Activated CD8-positive, alpha-beta T cell treated with anti-CD3 and anti-CD28 coated beads, Interleukin-2, amount 10 ng/mL, durations not matched to agents 7 days and 5 days (primary cell): ENCODE measurements around the gene DAPK3. TPM values are rescaled to one million over a fixed set of nuclear protein-coding genes. Genes with fewer than 3 reads are reported as not detected.
A peak's percentile ranks its signal among the peaks of the same experiment; 100 is the strongest.

Experiments used
- ATAC-seq: fragments of 150-1000 bp; cut with Tn5 transposase; one replicate; pipeline ENCODE4 v1.10.0; 2021; ENCODE audit warnings: moderate library complexity
- CTCF ChIA-PET: fragments of 350-600 bp; sonication (Branson Sonifier 250); formaldehyde crosslinking; loops from one replicate; lab custom pipeline; 2021; ENCODE audit warnings: antibody characterized with exemption; lab: Charles Lee
- POLR2A ChIA-PET: fragments of 350-600 bp; sonication (Branson Sonifier 250); formaldehyde crosslinking; loops from one replicate; lab custom pipeline; 2021; ENCODE audit warnings: antibody characterized with exemption; lab: Charles Lee
- DNase-seq: peaks from one replicate; pipeline ENCODE4 v3.0.0-alpha.2; 2020
- H3K27ac Mint-ChIP-seq: one replicate; pipeline ENCODE4 v1.8.0; 2021; ENCODE audit warnings: mild to moderate bottlenecking, mixed read lengths
- H3K27me3 Mint-ChIP-seq: one replicate; pipeline ENCODE4 v1.8.0; 2021; ENCODE audit warnings: low read depth, mixed read lengths
- H3K36me3 Mint-ChIP-seq: one replicate; pipeline ENCODE4 v1.8.0; 2021; ENCODE audit warnings: low read depth, mixed read lengths
- H3K4me1 Mint-ChIP-seq: one replicate; pipeline ENCODE4 v1.8.0; 2021; ENCODE audit warnings: low read depth, mixed read lengths
- H3K4me3 Mint-ChIP-seq: one replicate; pipeline ENCODE4 v1.8.0; 2021; ENCODE audit warnings: mild to moderate bottlenecking, mixed read lengths
- H3K9me3 Mint-ChIP-seq: one replicate; pipeline ENCODE4 v1.8.0; 2022; ENCODE audit warnings: mixed read lengths; ENCODE audit not compliant: insufficient read depth
- total RNA-seq, 2 experiments: library from RNA; stranded (reverse); gene quantifications; one replicate each; pipeline ENCODE4 v1.2.3, GENCODE V29; 2021

DAPK3 gene
- total RNA-seq, 2 experiments from 2014 or later: 43.0 to 44.9 TPM

DNA sequence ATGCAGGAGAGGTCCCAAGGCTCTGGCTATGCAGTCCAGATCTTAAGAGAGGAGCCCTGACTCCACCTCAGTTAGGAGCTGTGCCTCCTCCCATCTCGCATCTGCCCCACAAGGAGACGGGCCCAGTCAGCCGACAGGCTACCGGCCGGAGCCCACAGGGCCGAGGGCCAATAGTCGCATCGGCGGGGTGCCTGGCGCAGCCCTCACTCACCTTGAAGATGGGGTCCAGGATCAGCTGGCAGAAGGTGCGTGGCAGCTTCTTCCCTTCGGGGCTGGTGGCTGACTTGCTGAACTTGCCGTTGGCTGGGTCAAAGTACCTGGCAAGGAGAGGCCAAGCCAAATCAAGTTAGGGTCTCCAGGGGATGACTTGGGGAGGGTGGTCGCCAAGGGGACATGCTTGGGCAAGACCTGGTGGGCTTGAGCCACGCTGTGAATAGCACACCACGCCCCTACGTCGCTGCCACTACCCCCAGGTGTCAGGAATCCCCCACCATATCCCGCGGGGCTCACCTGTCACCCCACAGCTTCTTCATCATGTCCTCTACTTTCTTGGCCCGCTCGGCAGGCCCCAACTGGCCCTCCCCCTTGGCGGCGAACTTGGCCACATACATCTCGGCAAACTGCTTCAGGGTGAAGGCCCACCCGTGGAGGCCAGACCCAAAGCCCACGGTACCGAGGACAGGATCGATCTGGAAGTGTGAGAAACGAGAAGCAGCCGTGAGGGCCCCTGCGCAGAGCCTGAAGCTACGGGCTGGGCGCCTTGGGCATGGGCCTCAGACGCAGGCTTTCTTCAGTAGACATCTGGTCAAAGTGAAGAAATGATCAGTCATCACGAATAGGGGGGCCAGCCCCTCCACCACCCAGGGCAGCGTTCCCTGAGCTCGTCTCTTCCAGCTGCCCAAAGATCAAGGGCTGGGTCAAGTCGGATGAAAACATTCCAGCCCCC is 11.1 kb upstream of the DAPK3 start:
- peaks cover 73% of the 10 kb centered on the region for H3K36me3 Mint-ChIP-seq
- DNase-seq: no peak
- ChIA-PET POLR2A (interaction anchor here (0.6 to 1.8 kb wide), 4 partner anchors 11 to 1920 kb away, joined by 3 to 10 read pairs (median 4); partner anchors contain the start of gene DAPK3), CTCF (no interaction called here)
- H3K4me3 Mint-ChIP-seq: peak overlapping the region; percentile 95
- no peaks in the 10 kb centered on the region for H3K27me3 Mint-ChIP-seq
- no peaks in the 10 kb centered on the region for H3K9me3 Mint-ChIP-seq
- peak overlapping the region; percentile 92 for H3K27ac Mint-ChIP-seq
- peaks cover 45% of the 10 kb centered on the region for H3K4me1 Mint-ChIP-seq
- ATAC-seq: no peak

DNA sequence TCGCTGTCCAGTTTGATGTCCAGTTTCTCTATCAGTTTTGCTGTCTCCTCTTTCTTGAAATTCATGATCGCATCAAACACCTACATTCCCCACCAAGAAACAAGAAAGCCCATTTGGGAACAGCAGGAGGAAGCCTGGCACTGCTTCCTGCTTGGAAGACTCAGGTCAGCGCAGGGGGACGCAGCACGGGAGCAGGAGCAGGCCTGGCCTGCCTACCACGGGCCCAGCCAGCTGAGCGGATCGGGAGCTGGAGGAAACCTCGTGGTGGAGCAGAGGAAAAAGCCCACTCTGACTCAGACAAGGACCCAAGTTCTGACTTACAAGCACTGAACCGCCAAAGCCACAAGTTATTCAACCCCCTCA is 10.5 kb upstream of the DAPK3 start:
- ChIA-PET CTCF (no interaction called here), POLR2A (interaction anchor here (0.8 to 1.8 kb wide), 4 partner anchors 10 to 1920 kb away, joined by 3 to 10 read pairs (median 4); partner anchors contain the start of gene DAPK3)
- Mint-ChIP-seq H3K9me3 (no peaks in the 10 kb centered on the region), H3K4me1 (peaks cover 39% of the 10 kb centered on the region), H3K27me3 (no peaks in the 10 kb centered on the region), H3K27ac (no peak overlapping the region), H3K4me3 (no peak overlapping the region), H3K36me3 (peaks cover 80% of the 10 kb centered on the region)
- DNase-seq (no peak), ATAC-seq (no peak)

DNA sequence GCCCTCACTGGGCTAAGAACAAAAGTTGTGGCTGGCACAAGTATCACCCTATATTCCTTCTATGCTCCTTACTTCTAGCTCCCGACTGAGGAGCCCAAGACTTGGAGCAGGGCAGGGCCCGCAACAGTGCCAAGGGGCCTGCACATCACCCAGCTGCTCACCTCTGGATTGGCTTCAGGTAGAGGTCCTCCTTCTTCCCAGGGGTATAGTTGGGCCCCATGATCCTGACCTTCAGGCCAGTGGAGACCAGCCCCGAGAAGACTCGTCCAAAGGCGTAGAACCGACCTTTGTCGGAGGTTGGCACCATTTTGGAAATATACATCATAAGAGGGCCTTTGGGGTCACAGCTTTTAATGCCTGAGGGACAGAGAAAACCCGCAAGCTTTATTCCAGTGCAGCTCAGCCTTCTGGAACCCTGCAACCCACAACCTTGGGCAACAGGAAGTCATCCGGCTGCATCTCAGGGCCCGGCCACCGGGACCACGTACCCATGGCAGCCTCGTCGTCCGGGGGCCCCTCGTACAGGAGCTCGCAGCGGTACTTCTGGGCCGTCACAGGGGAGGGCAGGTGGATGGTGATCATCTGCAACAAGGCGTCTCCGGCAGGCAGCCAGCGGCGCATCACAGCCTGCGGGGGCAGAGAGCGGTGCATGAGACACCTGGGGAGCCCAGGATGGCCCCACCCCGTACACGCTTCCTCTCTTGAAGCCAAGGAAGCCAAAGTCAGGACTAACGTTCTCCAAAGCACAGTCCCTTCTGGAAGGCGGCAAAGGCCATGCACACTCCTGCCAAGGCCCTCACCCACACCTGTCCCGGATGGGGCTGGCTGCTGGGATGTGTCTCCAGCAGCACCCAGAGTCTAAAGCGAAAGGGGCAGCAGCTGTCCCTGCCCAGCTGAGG is 9.7 kb upstream of the DAPK3 start:
- Mint-ChIP-seq H3K36me3 (peaks cover 86% of the 10 kb centered on the region), H3K4me1 (peaks cover 35% of the 10 kb centered on the region), H3K27ac (no peak overlapping the region), H3K9me3 (no peaks in the 10 kb centered on the region), H3K27me3 (no peaks in the 10 kb centered on the region), H3K4me3 (no peak overlapping the region)
- ChIA-PET CTCF (no interaction called here), POLR2A (interaction anchor here (0.6 to 1.7 kb wide), 4 partner anchors 9 to 218 kb away, joined by 3 to 5 read pairs (median 4); partner anchors contain the start of gene DAPK3)
- DNase-seq: no peak
- ATAC-seq: no peak

DNA sequence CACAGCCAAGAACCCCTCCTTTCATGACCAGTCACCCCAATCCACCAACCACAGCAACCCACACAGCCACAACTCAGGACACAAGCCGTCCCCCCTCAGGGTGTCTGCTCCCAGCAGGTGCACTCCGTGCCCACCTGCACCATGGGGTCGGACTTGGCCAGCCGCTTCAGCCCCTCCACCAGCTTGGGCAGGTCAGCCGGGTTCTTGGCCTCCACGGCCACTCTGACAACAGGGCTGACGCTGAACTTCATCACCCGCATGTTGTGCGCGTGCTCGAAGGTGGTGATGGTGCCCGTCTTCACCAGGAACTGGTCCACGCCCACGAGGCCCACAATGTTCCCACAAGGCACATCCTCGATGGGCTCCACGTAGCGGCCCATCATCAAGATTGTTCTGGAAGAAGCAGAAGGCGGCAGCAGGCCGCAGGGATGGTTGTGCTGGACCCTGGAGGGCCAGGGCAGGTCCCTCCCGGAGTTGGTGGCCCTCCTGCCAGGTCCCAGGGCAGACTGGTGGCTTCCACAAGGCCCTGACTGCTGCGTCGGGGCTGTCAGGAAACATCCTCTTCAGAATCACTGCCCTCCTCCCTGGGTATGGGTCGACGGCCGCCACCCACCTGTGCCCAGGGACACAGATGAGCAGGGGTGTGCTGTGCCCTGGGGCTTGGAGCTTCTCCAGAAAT is 8.9 kb upstream of the DAPK3 start:
- peaks cover 35% of the 10 kb centered on the region for H3K4me1 Mint-ChIP-seq
- peak overlapping the region; percentile 34 for H3K27ac Mint-ChIP-seq
- no peak for DNase-seq
- no peak for ATAC-seq
- H3K27me3 Mint-ChIP-seq: no peaks in the 10 kb centered on the region
- POLR2A ChIA-PET: interaction anchor here (0.6 to 1.1 kb wide), 2 partner anchors 8 to 27 kb away, joined by 4 to 5 read pairs; no protein-coding TSS in a partner anchor
- no peaks in the 10 kb centered on the region for H3K9me3 Mint-ChIP-seq
- H3K4me3 Mint-ChIP-seq: no peak overlapping the region
- CTCF ChIA-PET: no interaction called here
- H3K36me3 Mint-ChIP-seq: peaks cover 85% of the 10 kb centered on the region

DNA sequence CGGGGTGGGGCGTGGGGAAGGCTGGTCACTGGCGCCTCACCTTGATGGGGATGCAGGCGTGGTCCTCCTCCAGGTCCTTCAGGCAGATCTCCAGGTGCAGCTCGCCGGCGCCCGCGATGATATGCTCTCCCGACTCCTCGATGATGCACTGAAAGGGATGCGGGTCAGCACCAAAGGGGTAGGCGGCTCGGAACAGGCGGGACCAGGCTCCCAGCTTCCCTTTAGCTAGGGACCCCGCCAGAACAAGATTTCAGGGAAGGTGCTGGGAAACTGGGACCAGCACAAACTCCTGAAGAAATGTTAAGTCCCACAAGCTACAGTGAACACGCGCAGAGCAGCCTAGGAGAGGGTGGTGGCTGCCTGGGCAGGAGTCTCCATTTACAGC is 8.4 kb upstream of the DAPK3 start:
- Mint-ChIP-seq H3K4me1 (peaks cover 34% of the 10 kb centered on the region), H3K36me3 (peaks cover 79% of the 10 kb centered on the region), H3K4me3 (no peak overlapping the region), H3K27me3 (no peaks in the 10 kb centered on the region), H3K27ac (peak overlapping the region; percentile 34), H3K9me3 (no peaks in the 10 kb centered on the region)
- ATAC-seq (no peak), DNase-seq (no peak)
- ChIA-PET CTCF (no interaction called here), POLR2A (interaction anchor here (0.6 kb wide), 1 partner anchor 27 kb away, joined by 4 read pairs; no protein-coding TSS in a partner anchor)

DNA sequence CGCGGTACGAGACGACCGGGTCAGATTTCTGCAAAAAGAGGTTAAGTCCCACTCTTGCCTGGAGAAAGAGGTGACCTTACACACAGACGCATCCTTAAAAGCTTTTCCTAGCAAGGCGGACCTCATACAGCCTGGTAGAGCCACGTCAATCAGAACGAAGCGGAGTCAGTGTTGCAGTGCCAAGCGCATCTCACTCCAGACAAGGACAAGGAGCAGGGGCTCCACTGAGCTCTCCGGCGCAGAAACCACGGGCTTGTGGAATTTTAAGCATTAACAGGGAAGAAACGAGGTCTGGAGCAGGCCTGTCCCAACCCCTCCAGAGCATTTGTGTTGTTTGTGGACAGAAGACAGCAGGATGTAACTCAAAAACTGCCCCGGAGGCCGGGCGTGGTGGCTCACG is 7.2 kb upstream of the DAPK3 start:
- no peak for DNase-seq
- no peak for ATAC-seq
- H3K4me3 Mint-ChIP-seq: no peak overlapping the region
- H3K4me1 Mint-ChIP-seq: peaks cover 22% of the 10 kb centered on the region
- POLR2A ChIA-PET: no interaction called here
- no peak overlapping the region for H3K27ac Mint-ChIP-seq
- H3K27me3 Mint-ChIP-seq: no peaks in the 10 kb centered on the region
- H3K36me3 Mint-ChIP-seq: peaks cover 68% of the 10 kb centered on the region
- H3K9me3 Mint-ChIP-seq: no peaks in the 10 kb centered on the region
- CTCF ChIA-PET: interaction anchor here (1.1 kb wide), 1 partner anchor 162 kb away, joined by 3 read pairs; no protein-coding TSS in a partner anchor

DNA sequence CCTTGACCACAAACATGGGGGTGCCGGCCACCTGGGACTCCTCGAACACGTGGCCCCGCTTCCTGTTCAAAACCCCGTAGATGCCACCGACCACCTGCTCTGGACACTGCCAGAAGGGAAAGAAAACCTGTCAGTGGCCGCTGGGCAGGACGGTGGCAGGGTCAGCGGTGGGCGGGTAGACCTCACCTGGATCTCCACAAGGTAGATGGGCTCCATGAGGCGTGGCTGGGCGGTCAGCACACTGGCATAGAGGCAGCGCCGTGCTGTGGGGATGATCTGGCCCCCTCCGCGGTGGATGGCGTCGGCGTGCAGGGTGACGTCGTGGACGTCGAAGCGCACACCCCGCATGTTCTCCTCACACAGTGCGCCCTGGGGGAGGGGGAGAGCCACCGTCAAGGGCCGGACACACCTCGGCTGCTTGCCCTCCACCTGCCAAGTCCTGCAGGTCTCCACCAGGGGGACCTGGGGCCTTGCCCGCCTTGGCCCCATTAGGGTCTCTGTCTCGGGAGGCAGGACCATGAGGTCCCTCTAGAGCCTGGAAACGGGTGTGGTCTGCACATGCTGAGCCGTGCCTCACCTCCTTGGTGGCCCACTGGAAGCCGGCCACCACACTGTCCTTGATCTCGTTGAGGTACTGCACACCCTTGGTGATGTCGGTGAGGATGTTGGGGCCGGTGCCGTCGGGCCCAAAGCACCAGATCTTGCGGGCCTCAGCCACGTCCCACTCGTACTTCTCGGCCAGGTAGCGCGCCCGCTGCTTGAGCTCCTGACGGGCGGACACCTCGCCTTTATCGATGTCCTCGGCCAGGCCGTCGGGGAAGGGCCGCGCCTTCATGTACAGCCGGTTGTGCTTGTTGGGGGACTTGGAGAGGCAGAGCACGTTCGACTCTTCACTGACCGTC is 6.6 kb upstream of the DAPK3 start:
- no peaks in the 10 kb centered on the region for H3K9me3 Mint-ChIP-seq
- peaks cover 16% of the 10 kb centered on the region for H3K4me1 Mint-ChIP-seq
- ChIA-PET CTCF (interaction anchor here (1.1 to 1.7 kb wide), 2 partner anchors 8 to 162 kb away, joined by 3 to 4 read pairs; no protein-coding TSS in a partner anchor), POLR2A (interaction anchor here (1.0 kb wide), 1 partner anchor 8 kb away, joined by 5 read pairs; the partner anchor contains the start of gene EEF2)
- ATAC-seq (peak; percentile 20), DNase-seq (no peak)
- H3K27ac Mint-ChIP-seq: no peak overlapping the region
- no peaks in the 10 kb centered on the region for H3K27me3 Mint-ChIP-seq
- peaks cover 62% of the 10 kb centered on the region for H3K36me3 Mint-ChIP-seq
- no peak overlapping the region for H3K4me3 Mint-ChIP-seq

DNA sequence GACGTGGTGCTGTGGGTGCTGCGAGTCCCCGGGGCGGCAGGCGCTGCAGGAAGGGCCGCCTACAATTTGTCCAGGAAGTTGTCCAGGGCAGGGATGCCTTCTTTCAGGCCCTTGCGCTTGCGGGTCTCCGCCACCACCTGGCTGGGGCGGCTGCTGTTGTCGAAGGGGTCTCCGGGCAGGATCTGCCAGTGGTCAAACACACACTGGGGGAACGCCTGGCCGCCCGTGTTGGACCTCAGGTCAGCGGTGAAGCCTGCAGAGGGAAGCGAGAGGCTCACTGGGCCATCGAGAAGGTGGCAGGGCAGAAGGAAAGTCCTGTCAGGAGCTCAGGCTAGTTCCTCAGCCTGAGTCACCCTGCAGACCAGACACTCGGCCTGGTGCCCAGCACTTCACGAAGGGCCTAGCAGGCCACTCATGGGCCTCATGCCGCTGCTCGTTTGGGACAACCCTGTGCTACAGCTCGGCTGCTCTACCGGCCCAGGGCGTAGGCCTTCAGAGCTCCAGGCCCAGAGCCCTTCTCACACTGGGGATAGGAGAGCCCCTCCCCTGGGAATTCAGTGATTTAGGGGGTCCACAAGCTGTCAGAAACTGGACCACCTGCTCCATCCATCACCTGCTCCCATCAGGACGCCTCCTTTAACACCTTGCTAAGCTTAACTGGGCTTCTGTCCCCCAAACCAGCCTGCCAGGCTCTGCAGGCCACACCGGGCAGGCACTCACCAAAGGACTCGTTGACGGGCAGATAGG is 5.8 kb upstream of the DAPK3 start:
- no peaks in the 10 kb centered on the region for H3K27me3 Mint-ChIP-seq
- no peaks in the 10 kb centered on the region for H3K9me3 Mint-ChIP-seq
- peaks cover 53% of the 10 kb centered on the region for H3K36me3 Mint-ChIP-seq
- H3K4me3 Mint-ChIP-seq: no peak overlapping the region
- POLR2A ChIA-PET: interaction anchor here (1.0 kb wide), 1 partner anchor 9 kb away, joined by 5 read pairs; the partner anchor contains the start of gene EEF2
- CTCF ChIA-PET: interaction anchor here (1.7 kb wide), 1 partner anchor 9 kb away, joined by 4 read pairs; no protein-coding TSS in a partner anchor
- no peak for ATAC-seq
- H3K27ac Mint-ChIP-seq: no peak overlapping the region
- DNase-seq: no peak
- peaks cover 12% of the 10 kb centered on the region for H3K4me1 Mint-ChIP-seq

DNA sequence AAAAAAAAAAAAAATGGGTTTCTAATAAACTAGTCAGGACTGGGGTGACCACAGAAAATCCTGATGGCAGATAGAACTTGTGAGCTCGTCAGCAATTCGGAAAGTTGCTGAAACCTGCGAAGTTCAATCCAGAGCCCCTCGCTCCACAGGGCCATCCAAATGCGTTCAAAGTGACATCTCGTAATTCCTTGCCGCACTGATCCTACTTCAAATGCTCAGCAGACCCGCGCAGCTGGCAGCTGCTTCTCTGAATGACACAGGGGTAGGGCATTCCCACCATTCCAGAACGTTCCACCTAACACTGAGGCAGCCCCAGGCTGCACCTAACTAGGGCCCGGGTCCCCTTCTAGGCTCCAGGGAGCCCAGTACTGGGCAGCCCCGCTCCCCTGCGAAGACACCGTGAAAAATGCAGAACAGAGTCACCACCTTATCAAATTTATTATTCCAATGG is 4.8 kb upstream of the DAPK3 start:
- no peak overlapping the region for H3K4me3 Mint-ChIP-seq
- H3K27me3 Mint-ChIP-seq: no peaks in the 10 kb centered on the region
- ChIA-PET CTCF (interaction anchor here (1.2 kb wide), 1 partner anchor 10 kb away, joined by 3 read pairs; no protein-coding TSS in a partner anchor), POLR2A (interaction anchor here (0.5 to 1.5 kb wide), 3 partner anchors 10 to 164 kb away, joined by 3 to 4 read pairs (median 4); partner anchors contain the start of gene EEF2)
- ATAC-seq (no peak), DNase-seq (no peak)
- peaks cover 43% of the 10 kb centered on the region for H3K36me3 Mint-ChIP-seq
- H3K4me1 Mint-ChIP-seq: peaks cover 14% of the 10 kb centered on the region
- no peak overlapping the region for H3K27ac Mint-ChIP-seq
- no peaks in the 10 kb centered on the region for H3K9me3 Mint-ChIP-seq
